HCT116 (cell line): ENCODE data around the gene DOCK11. TPM values are rescaled to one million over a fixed set of nuclear protein-coding genes. Genes with fewer than 3 reads are reported as not detected.

Experiments used
- ATAC-seq: fragments of 200-7000 bp; cut with Tn5 transposase; 2 replicates; pipeline ENCODE4 v1.9.1; 2020; ENCODE audit warnings: mild to moderate bottlenecking, moderate library complexity
- BruUV-seq: library from RNA; stranded (reverse); fragments of 400-500 nt; replicated peaks from 2 replicates; lab custom pipeline; 2021; lab: Mats Ljungman, UMichigan
- CTCF ChIA-PET: fragments of 300-600 bp; sonication (Branson Sonifier 250); formaldehyde crosslinking; loops from one replicate; lab custom pipeline; 2021; ENCODE audit warnings: antibody characterized with exemption; lab: Charles Lee
- POLR2A ChIA-PET: fragments of 300-600, 350-600 bp; sonication (Branson Sonifier 250); formaldehyde crosslinking; loops from one replicate; lab custom pipeline; 2021; ENCODE audit warnings: antibody characterized with exemption; lab: Charles Lee
- RAD21 ChIA-PET, 2 experiments: fragments of 300-600 bp; sonication (Branson Sonifier 250); formaldehyde crosslinking; loops; one replicate each; lab custom pipeline; 2023; ENCODE audit warnings: low total read pairs in 2 of 2; ENCODE audit not compliant: uncharacterized antibody in 2 of 2, unreplicated experiment in 2 of 2, low non-redundant PET in 1 of 2; lab: Charles Lee
- DNase-seq: peaks from one replicate; pipeline ENCODE4 v3.0.0-alpha.2; 2010; ENCODE audit warnings: low read depth, low spot score
- H2AFZ ChIP-seq: fragments of 200-600 bp; shearing (Covaris generic), sonication (generic); 2 replicates; pipeline ENCODE4 v1.6.1; 2017; ENCODE audit warnings: low read depth, mixed run types, mixed read lengths, antibody characterized with exemption, low read length; ENCODE audit not compliant: poor library complexity, severe bottlenecking
- H3K27ac ChIP-seq: 2 replicates; pipeline ENCODE4 v1.5.1; 2012; ENCODE audit warnings: low read depth, low read length
- H3K27me3 ChIP-seq: fragments of 200-600 bp; sonication (generic); 2 replicates; pipeline ENCODE4 v1.6.1; 2016; ENCODE audit warnings: mixed run types, low read length, mixed read lengths; ENCODE audit not compliant: insufficient read depth
- H3K36me3 ChIP-seq, 2 experiments: fragments of 200-500 bp in 1 of 2; fragments of 200-600 bp in 1 of 2; sonication (Bioruptor generic) in 1 of 2; sonication (generic) in 1 of 2; 2 replicates each; pipeline versions ENCODE4 v1.5.1 to v1.6.1; 2014 to 2016; ENCODE audit warnings: low read length in 2 of 2, inconsistent platforms in 1 of 2, mixed read lengths in 1 of 2, mixed run types in 1 of 2; ENCODE audit not compliant: insufficient read depth in 2 of 2, control insufficient read depth in 1 of 2
- H3K4me1 ChIP-seq, 2 experiments: fragments of 200-600 bp in 1 of 2; sonication (generic) in 1 of 2; 2 replicates each; pipeline versions ENCODE4 v1.5.1 to v1.6.1; 2012 to 2017; ENCODE audit warnings: low read length in 2 of 2, inconsistent platforms in 1 of 2, mild to moderate bottlenecking in 1 of 2, mixed read lengths in 1 of 2, mixed run types in 1 of 2, moderate library complexity in 1 of 2; ENCODE audit not compliant: insufficient read depth in 2 of 2, control insufficient read depth in 1 of 2
- H3K4me2 ChIP-seq: fragments of 200-600 bp; sonication (generic); 2 replicates; pipeline ENCODE4 v1.6.1; 2017; ENCODE audit warnings: mixed run types, low read length, mixed read lengths
- H3K4me3 ChIP-seq, 2 experiments: fragments of 200-600 bp in 1 of 2; sonication (generic) in 1 of 2; replicated peaks in 1 of 2; 2 replicates each; pipeline ENCODE4 v1.5.1; 2011 to 2016; ENCODE audit warnings: low read length in 2 of 2, control low read depth in 1 of 2, low read depth in 1 of 2, mild to moderate bottlenecking in 1 of 2, mixed read lengths in 1 of 2, mixed run types in 1 of 2
- H3K79me2 ChIP-seq: fragments of 200-600 bp; sonication (generic); 2 replicates; pipeline ENCODE4 v1.6.1; 2017; ENCODE audit warnings: mild to moderate bottlenecking, mixed run types, low read length, moderate library complexity, mixed read lengths; ENCODE audit not compliant: insufficient read depth
- H3K9ac ChIP-seq: fragments of 200-600 bp; sonication (generic); 2 replicates; pipeline ENCODE4 v1.6.1; 2016; ENCODE audit warnings: low read length, mixed read lengths
- H3K9me2 ChIP-seq: fragments of 200-600 bp; sonication (generic), shearing (Covaris generic); 2 replicates; pipeline ENCODE4 v1.6.1; 2017; ENCODE audit warnings: mixed run types, mild to moderate bottlenecking, moderate library complexity; ENCODE audit not compliant: insufficient read depth
- H3K9me3 ChIP-seq, 2 experiments: fragments of 200-500 bp in 1 of 2; fragments of 200-600 bp in 1 of 2; sonication (Bioruptor generic) in 1 of 2; sonication (generic) in 1 of 2; 2 replicates each; pipeline ENCODE4 v1.6.1; 2014 to 2017; ENCODE audit warnings: low read length in 2 of 2, mixed read lengths in 2 of 2, inconsistent platforms in 1 of 2, low read depth in 1 of 2, mild to moderate bottlenecking in 1 of 2, mixed run types in 1 of 2, moderate library complexity in 1 of 2; ENCODE audit not compliant: control insufficient read depth in 1 of 2, insufficient read depth in 1 of 2
- H4K20me1 ChIP-seq: fragments of 200-600 bp; sonication (generic), shearing (Covaris generic); 2 replicates; pipeline ENCODE4 v1.6.1; 2017; ENCODE audit warnings: mixed run types, mild to moderate bottlenecking, moderate library complexity; ENCODE audit not compliant: insufficient read depth
- CBX3 ChIP-seq: IDR thresholded peaks from 2 replicates; pipeline ENCODE4 v1.6.1; 2012; ENCODE audit warnings: low read depth
- EGR1 ChIP-seq: IDR thresholded peaks from 2 replicates; pipeline ENCODE4 v1.6.1; 2012; ENCODE audit warnings: low read depth
- EZH2 ChIP-seq: fragments of 200-600 bp; sonication (generic); IDR thresholded peaks from 2 replicates; pipeline ENCODE4 v1.6.1; 2017; ENCODE audit warnings: antibody characterized with exemption, mixed run types
- EZH2phosphoT487 ChIP-seq: fragments of 200-600 bp; IDR thresholded peaks from 2 replicates; pipeline ENCODE4 v1.6.1; 2018; ENCODE audit warnings: antibody characterized with exemption, borderline replicate concordance
- FOSL1 ChIP-seq: IDR thresholded peaks from 2 replicates; pipeline ENCODE4 v1.6.1; 2012; ENCODE audit warnings: low read depth
- JUND ChIP-seq: IDR thresholded peaks from 2 replicates; pipeline ENCODE4 v1.6.1; 2012
- POLR2AphosphoS5 ChIP-seq: IDR thresholded peaks from 2 replicates; pipeline ENCODE4 v1.6.1; 2011; ENCODE audit warnings: mild to moderate bottlenecking, low read depth, low read length, moderate library complexity
- RAD21 ChIP-seq: IDR thresholded peaks from 2 replicates; pipeline ENCODE4 v1.6.1; 2012; ENCODE audit warnings: low read depth, mild to moderate bottlenecking
- SIN3A ChIP-seq: IDR thresholded peaks from 2 replicates; pipeline ENCODE4 v1.6.1; 2012; ENCODE audit warnings: low read depth
- SRF ChIP-seq: IDR thresholded peaks from 2 replicates; pipeline ENCODE4 v1.6.1; 2012; ENCODE audit warnings: low read depth
- ZNF274 ChIP-seq: fragments of 200-500 bp; sonication (Bioruptor generic); IDR thresholded peaks from 2 replicates; pipeline ENCODE4 v1.6.1; 2014; ENCODE audit warnings: mild to moderate bottlenecking, low read depth, low read length, inconsistent platforms
- intact Hi-C: fragments of 100-400 bp; cut with micrococcal nuclease; formaldehyde crosslinking; loops from 2 replicates; pipeline ENCODE4 v1.10.0; 2022
- total RNA-seq: library from RNA; stranded (reverse); gene quantifications from one replicate; pipeline ENCODE4 v1.2.1, GENCODE V29; 2021; ENCODE audit not compliant: unreplicated experiment
- TF ChIP-seq, protein P1 (sequence below): IDR thresholded peaks from 2 replicates; pipeline ENCODE4 v1.6.1; 2012; ENCODE audit warnings: low read depth
- TF ChIP-seq, protein P2 (sequence below): IDR thresholded peaks from 2 replicates; pipeline ENCODE4 v1.6.1; 2011; ENCODE audit warnings: mild to moderate bottlenecking, low read length, moderate library complexity; ENCODE audit not compliant: insufficient replicate concordance; ENCODE audit errors: extremely low read depth

DOCK11 gene
- total RNA-seq, 1 experiment from 2014 or later: 0.59 TPM

DNA sequence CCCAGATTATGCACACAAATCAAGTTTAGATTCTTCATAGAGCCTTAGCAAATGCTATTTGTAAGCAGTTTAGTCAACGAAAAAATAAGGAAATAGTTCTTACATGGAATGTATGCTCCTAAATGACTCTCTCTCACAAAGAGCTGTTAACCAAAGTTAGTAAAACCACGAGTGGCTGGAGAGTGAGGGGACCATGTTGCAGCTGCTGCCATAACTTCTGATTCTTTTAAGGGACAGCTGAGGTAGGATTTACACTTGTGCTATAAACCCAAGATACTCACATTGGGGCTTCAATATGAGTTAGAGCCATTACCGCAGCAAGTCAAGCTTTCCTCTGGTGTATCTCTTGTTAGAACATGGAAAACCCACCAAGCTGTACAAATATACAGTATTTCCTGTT is 2.7 kb downstream of the DOCK11 start (continued):
- TF ChIP-seq, protein P1, sequence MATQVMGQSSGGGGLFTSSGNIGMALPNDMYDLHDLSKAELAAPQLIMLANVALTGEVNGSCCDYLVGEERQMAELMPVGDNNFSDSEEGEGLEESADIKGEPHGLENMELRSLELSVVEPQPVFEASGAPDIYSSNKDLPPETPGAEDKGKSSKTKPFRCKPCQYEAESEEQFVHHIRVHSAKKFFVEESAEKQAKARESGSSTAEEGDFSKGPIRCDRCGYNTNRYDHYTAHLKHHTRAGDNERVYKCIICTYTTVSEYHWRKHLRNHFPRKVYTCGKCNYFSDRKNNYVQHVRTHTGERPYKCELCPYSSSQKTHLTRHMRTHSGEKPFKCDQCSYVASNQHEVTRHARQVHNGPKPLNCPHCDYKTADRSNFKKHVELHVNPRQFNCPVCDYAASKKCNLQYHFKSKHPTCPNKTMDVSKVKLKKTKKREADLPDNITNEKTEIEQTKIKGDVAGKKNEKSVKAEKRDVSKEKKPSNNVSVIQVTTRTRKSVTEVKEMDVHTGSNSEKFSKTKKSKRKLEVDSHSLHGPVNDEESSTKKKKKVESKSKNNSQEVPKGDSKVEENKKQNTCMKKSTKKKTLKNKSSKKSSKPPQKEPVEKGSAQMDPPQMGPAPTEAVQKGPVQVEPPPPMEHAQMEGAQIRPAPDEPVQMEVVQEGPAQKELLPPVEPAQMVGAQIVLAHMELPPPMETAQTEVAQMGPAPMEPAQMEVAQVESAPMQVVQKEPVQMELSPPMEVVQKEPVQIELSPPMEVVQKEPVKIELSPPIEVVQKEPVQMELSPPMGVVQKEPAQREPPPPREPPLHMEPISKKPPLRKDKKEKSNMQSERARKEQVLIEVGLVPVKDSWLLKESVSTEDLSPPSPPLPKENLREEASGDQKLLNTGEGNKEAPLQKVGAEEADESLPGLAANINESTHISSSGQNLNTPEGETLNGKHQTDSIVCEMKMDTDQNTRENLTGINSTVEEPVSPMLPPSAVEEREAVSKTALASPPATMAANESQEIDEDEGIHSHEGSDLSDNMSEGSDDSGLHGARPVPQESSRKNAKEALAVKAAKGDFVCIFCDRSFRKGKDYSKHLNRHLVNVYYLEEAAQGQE: no peak
- TF ChIP-seq JUND: no peak
- no peak for TF ChIP-seq POLR2AphosphoS5

DNA sequence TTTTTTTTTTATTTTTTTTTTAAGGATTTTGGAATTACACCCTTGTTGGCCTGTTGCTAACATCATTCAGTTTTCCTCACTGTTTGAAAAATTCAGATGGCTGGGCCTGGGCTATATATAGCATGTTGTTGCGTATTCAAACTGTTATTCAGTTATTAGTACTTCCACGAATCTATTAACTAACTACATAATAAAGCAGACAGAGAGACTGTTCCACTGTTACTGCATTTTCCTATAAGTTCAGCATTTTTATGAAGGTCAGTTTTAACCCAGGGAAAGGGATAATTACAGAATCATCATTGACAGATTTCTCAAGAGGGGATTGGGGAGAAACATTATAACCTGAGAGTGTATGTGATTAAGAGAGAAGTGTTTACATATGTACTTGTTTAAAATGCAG is 3.1 kb downstream of the DOCK11 start:
- no peak for TF ChIP-seq RAD21
- TF ChIP-seq FOSL1: no peak
- TF ChIP-seq CBX3: no peak
- no peak for TF ChIP-seq SRF
- TF ChIP-seq, protein P2, sequence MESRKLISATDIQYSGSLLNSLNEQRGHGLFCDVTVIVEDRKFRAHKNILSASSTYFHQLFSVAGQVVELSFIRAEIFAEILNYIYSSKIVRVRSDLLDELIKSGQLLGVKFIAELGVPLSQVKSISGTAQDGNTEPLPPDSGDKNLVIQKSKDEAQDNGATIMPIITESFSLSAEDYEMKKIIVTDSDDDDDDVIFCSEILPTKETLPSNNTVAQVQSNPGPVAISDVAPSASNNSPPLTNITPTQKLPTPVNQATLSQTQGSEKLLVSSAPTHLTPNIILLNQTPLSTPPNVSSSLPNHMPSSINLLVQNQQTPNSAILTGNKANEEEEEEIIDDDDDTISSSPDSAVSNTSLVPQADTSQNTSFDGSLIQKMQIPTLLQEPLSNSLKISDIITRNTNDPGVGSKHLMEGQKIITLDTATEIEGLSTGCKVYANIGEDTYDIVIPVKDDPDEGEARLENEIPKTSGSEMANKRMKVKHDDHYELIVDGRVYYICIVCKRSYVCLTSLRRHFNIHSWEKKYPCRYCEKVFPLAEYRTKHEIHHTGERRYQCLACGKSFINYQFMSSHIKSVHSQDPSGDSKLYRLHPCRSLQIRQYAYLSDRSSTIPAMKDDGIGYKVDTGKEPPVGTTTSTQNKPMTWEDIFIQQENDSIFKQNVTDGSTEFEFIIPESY: no peak
- no peak for TF ChIP-seq EGR1
- no peak for TF ChIP-seq EZH2phosphoT487
- TF ChIP-seq, protein P1: no peak
- TF ChIP-seq EZH2: no peak
- TF ChIP-seq JUND: no peak
- no peak for TF ChIP-seq ZNF274
- no peak for TF ChIP-seq SIN3A

More for the DNA sequence above, 3.1 kb downstream of the DOCK11 start:
- Histone ChIP-seq H4K20me1 (no peaks in the 10 kb centered on the region), H3K27ac (no peak overlapping the region), H3K79me2 (no peaks in the 10 kb centered on the region), H2AFZ (no peak overlapping the region), H3K4me3 (no peak overlapping the region), H3K4me2 (no peak overlapping the region), H3K36me3 (no peaks in the 10 kb centered on the region), H3K9me3 (no peaks in the 10 kb centered on the region), H3K4me1 (peaks cover 3 to 9% of the 10 kb centered on the region in 2 experiments; a peak in 1 of 4 replicates), H3K27me3 (no peaks in the 10 kb centered on the region; the same call in 1 of the 2 replicates), H3K9ac (no peak overlapping the region), H3K9me2 (no peaks in the 10 kb centered on the region)
- DNase-seq: no peak
- RAD21 ChIA-PET: no interaction called here
- no TSS peak for BruUV-seq
- intact Hi-C loops: no loop called here
- ATAC-seq: no peak
- POLR2A ChIA-PET: no interaction called here
- CTCF ChIA-PET: no interaction called here
